ENCODE data around the gene PIK3CG.
A peak's percentile ranks its signal among the peaks of the same experiment; 100 is the strongest.
"Not testable (repeated sequence)": the region's sequence is repeated elsewhere in the genome, so short reads cannot be mapped to it uniquely, and the experiment has no call there.

PIK3CG gene

DNA sequence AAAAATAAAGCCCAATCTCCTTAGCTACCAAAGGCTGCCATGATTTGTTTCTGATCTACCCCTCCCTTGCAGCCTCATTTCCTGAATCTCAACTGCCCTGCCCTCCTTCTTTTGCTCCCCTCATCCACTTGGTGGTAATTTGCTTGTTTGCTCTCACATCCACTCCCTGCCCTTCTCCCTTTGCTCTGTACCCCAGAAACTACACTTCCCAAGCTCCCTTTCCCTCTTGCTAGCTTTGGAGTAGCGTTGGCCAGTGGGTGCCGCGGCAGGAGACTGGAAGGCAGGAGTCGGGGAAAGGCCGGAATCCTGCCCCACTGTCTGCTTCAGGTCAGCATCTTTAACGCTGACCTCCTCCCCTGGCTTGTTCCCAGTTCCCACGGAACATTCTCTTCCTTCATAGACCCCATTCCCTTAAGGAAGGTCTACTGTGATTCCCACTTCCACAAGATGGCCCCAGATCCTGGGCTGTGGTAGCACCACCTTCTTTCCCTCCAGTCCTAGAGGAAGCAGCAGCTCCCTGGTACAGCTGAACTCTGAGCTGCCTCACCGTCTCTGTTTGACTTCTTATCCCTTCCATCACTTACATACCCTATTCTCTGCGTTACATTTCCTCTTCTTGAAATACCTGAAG, 79.1 kb downstream of the PIK3CG start:
- no peak for DNase-seq

DNA sequence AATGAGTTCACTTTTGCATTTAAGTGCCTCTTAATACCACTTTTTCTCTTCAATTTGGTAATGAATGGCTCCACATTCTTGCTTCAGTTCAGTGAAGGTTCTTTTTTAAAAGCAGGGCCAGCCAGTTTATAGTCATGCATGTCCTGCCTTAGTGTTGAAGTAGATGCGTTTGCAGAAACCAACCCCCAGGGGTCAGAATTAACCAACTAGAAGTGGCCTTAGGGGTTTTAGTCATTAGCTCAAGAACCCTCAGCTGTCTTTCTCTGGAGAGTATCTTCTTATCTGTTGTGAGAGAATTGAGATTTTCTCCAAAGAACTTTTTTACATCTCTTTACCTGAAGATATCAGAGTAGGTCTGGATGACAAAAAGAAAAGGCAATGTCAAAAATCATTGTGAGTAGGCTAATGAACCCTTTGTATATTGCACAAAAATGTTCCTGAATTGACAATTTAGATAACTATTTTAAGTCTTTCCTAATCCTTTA, 82.2 kb downstream of the PIK3CG start:
- peak; percentile 3 for DNase-seq

DNA sequence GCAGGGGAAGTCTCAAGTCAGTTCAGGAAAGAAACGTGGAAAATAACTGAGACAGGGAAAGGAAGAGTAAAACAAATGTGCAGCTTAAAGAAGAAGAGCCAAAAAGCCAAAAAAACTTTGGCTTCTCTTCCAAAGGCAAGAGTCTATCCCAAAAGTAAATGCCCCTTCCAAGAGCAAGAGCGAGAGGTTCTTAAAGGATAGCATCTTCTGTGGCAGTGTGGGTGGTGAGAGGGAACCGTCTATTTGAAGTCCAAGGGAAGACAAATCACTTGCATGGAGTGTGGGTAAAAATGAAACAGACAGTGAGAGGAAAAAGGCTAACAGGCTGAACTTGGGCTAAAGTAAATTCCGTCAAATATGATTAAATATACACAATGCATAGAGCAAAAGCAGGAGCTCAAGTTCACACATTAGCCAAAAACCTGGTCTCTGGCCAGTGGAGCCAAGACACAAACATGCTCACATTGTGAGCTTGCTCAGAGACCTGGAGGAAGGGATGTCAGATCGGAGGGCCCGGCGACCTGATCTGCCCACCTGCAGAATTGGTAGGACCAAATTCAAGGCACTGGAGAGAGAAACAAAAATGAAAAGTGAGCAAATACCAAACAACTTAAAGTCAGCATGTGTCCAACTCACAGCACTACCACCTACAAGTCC, 87.0 kb downstream of the PIK3CG start:
- DNase-seq = no peak

DNA sequence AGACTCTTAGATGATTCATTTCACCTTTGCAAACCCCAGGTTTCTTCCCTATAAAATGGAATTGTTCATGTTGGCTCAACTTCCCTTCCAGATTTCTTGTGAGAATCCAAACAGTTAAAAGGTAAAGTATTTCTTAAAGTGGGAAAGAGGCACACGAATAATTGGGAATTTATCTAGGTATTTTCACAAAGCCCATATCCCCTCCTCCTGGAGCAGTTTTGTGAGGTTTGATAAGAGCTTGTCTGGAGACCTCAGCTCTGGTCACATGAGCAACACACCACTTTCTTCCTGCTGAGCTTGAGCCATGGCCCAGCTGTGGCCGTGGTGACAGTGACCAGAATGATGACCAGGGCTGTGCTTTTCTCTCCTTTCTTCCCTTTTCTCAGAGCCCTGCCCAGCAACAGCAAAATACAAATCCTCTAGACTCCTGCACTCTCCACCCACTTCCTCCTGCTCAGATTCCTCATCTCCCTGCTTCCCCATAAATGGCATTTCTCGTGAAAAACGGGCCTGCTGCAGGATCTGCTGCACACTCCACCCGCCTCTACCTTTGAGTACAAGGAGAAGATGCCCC, 87.7 kb downstream of the PIK3CG start:
- no peak for DNase-seq

DNA sequence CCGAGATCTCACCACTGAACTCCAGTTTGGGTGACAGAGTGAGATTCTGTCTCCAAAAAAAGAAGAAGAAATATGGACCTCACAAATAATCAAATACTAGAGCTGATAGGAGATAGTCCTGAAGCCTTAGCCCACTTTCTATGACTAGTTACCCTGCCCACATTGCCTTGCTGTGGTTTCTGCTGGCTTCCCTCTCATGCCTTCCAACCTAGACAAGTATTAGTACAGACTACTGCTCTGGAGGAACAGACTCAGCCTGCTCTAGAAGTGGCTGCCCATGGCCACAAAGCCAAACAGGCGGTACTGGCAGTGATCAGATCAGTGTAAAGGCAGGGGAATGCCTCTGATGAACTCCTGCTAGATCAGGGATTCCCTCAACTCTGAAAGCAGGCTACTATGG, 89.8 kb downstream of the PIK3CG start:
- no peak for DNase-seq

DNA sequence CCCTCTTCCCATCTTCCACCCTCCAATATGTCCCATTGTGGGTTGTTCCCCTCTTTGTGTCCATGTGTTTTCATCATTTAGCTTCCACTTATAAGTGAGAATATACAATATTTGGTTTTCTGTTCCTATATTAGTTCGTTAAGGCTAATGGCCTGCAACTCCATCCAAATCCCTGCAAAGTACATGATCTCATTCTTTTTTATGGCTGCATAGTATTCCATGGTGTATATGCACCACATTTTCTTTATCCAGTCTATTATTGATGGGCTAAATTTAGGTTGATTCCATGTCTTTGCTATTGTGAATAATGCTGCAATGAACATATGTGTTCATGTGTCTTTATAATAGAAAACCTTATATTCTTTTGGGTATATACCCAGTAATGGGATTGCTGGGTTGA, 90.8 kb downstream of the PIK3CG start:
- DNase-seq = not testable (repeated sequence)

All from activated T-cell treated with anti-CD3 and anti-CD28 coated beads for 4 hours (primary cell).